ENCODE results near the gene GABBR2. TPM values are rescaled to one million over a fixed set of nuclear protein-coding genes. Genes with fewer than 3 reads are reported as not detected.

Gene GABBR2
- total and polyA plus RNA-seq, 9 of the 15 experiments (the other 6 are each of a cell fraction or from before 2014, with no cell fraction given) = 0.15 to 1.9 (median 0.32) TPM

- TF ChIP-seq PTRF (tag; IDR thresholded peaks at IDR 0.05) (no peak), CHD4 (IDR thresholded peaks at IDR 0.05; ENCODE audit: insufficient read depth, insufficient replicate concordance, low read depth, low read length, poor library complexity, severe bottlenecking) (no peak), CEBPB (tag; IDR thresholded peaks at IDR 0.05) (peak; percentile 97), HCFC1 (IDR thresholded peaks at IDR 0.05; ENCODE audit: low read depth, low read length) (no peak), DDX20 (tag; IDR thresholded peaks at IDR 0.05; ENCODE audit: low read depth) (no peak), NR2C1 (IDR thresholded peaks at IDR 0.05) (no peak), NR2C1 (tag; IDR thresholded peaks at IDR 0.05) (peak; percentile 63), ZNF583 (CRISPR knock-in tag; IDR thresholded peaks at IDR 0.05) (peak; percentile 76; the same call in 1 of the 2 replicates), LEF1 (IDR thresholded peaks at IDR 0.05) (peak; percentile 40; the same call in 1 of the 2 replicates), ZBTB33 (CRISPR knock-in tag; IDR thresholded peaks at IDR 0.05) (no peak), ZNF263 (CRISPR knock-in tag; IDR thresholded peaks at IDR 0.05; ENCODE audit: borderline replicate concordance) (no peak), ZBTB43 (CRISPR knock-in tag; IDR thresholded peaks at IDR 0.05) (no peak), FOS (IDR thresholded peaks at IDR 0.05; ENCODE audit: extremely low read depth, insufficient read length) (no peak), ZNF232 (CRISPR knock-in tag; IDR thresholded peaks at IDR 0.05) (no peak), CHAMP1 (IDR thresholded peaks at IDR 0.05) (no peak), PBX2 (CRISPR knock-in tag; IDR thresholded peaks at IDR 0.05; ENCODE audit: low read depth) (no peak), PBX2 (tag; conservative IDR thresholded peaks at IDR 0.05; ENCODE audit: low read depth) (peak; percentile 53), HINFP (tag; conservative IDR thresholded peaks at IDR 0.05; ENCODE audit: low read depth) (no peak), NR1H2 (CRISPR knock-in tag; IDR thresholded peaks at IDR 0.05) (no peak)
Measured at GRCh38 chr9:98429613-98430012, 279.1 kb downstream of the GABBR2 start (continued).

All from K562 (cell line).